NCI-H345 treated with DMSO at 0.1 percent for 48 hours (cell line): Measurements from ENCODE around the gene CEP350.

ENCODE experiments used
- DNase-seq: peaks from one replicate; lab custom pipeline; 2025; ENCODE audit not compliant: unreplicated experiment; lab: John Stamatoyannopoulos, UW

The CEP350 gene

GRCh38 chr1:180153032-180153431, 198.4 kb downstream of the CEP350 start:
- DNase-seq = no peak

- DNase-seq = no peak
Observed at GRCh38 chr1:180154003-180154324, 199.4 kb downstream of the CEP350 start.

GRCh38 chr1:180154325-180155181, 199.9 kb downstream of the CEP350 start, which contains the start of gene QSOX1:
TSS of gene QSOX1 (plus strand) at chr1:180154869. CDS start at chr1:180154908, 39 bp downstream.
- peak; percentile 67 for DNase-seq

GRCh38 chr1:180155182-180155682, 200.6 kb downstream of the CEP350 start:
- no peak for DNase-seq

- no peak for DNase-seq
Observed at GRCh38 chr1:180156201-180156600, 201.6 kb downstream of the CEP350 start.

- DNase-seq = no peak
Observed at GRCh38 chr1:180156631-180157091, 202.1 kb downstream of the CEP350 start.

- DNase-seq = no peak
Observed at GRCh38 chr1:180157108-180157507, 202.5 kb downstream of the CEP350 start.

- DNase-seq = peak; percentile 87
Observed at GRCh38 chr1:180157576-180158057, 203.0 kb downstream of the CEP350 start.

- no peak for DNase-seq
Observed at GRCh38 chr1:180158149-180159147, 203.8 kb downstream of the CEP350 start.

GRCh38 chr1:180160357-180160756, 205.7 kb downstream of the CEP350 start:
- DNase-seq = no peak

GRCh38 chr1:180163041-180163440, 208.4 kb downstream of the CEP350 start:
- no peak for DNase-seq
